GM13977 (cell line): ENCODE results near the gene BRINP2.
A peak's percentile ranks its signal among the peaks of the same experiment; 100 is the strongest.

Experiments used
- DNase-seq: peaks from one replicate; pipeline ENCODE4 v3.0.0; 2012; ENCODE audit warnings: low spot score
- in situ Hi-C: fragments of 300-500 bp; cut with MboI; formaldehyde crosslinking; loops from one replicate; pipeline ENCODE4 v1.12.0; 2022; ENCODE audit warnings: low sequenced_read_pairs, low pct_unique_long_range_greater_than_20kb, mixed read lengths, inconsistent platforms; ENCODE audit not compliant: unreplicated experiment
- TF ChIP-seq, protein P1 (sequence below): IDR thresholded peaks from 2 replicates; pipeline ENCODE4 v1.5.1; 2012; ENCODE audit warnings: mild to moderate bottlenecking, control low read depth; ENCODE audit not compliant: insufficient read depth; ENCODE audit errors: extremely low read depth, missing control alignments

BRINP2 gene

DNA sequence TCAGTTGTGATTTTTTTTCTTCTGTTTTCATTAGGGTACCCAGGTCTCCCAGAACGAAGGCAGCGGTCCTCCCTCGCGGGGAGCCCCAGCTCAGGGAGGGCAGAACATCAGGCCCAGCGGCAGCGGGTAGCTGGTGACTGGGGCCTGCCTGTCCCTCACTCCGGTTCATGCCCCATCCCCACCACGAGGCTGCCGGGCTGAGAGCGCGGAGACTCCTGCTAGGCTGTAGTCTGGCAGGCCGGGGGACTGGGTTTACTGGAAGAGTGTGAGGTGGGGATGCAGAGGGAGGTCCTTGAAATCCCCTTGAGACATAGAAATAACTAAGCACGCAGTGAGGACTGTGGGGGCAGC is 10.5 kb downstream of the BRINP2 start:
- in situ Hi-C loops: no loop called here
- no peak for DNase-seq
- TF ChIP-seq, protein P1, sequence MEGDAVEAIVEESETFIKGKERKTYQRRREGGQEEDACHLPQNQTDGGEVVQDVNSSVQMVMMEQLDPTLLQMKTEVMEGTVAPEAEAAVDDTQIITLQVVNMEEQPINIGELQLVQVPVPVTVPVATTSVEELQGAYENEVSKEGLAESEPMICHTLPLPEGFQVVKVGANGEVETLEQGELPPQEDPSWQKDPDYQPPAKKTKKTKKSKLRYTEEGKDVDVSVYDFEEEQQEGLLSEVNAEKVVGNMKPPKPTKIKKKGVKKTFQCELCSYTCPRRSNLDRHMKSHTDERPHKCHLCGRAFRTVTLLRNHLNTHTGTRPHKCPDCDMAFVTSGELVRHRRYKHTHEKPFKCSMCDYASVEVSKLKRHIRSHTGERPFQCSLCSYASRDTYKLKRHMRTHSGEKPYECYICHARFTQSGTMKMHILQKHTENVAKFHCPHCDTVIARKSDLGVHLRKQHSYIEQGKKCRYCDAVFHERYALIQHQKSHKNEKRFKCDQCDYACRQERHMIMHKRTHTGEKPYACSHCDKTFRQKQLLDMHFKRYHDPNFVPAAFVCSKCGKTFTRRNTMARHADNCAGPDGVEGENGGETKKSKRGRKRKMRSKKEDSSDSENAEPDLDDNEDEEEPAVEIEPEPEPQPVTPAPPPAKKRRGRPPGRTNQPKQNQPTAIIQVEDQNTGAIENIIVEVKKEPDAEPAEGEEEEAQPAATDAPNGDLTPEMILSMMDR: no peak

DNA sequence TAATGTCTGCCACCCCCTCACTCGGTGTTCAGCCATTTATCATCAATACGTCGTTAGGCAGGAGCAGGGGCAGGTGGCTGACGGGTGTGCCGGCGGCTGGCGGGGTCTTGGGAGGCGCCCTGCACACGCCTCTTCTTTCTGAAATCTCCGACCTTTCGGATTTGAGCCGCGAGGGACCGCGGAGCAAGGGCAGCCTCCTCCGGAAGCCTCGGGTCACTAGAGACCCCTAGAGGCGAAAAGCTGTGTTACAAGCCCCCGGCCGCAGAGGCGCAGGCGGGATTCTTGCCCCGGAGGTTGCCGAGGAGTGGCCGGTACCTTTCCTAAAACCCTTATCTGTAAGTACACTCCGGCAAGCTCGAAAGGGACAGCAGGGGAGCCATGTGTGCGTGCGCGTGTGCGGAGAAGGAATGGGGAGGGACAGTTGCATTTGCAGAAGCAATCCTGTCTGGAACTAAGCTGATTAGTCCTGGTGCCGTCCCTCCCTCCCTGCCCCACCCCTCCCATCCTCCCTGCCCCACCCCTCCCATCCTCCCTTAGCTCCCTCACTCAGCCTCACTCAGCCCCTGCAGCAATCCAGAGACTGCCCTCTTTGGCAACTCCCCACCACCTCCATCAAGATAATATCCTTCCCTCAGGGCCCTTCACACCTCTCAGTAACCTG is 11.0 kb downstream of the BRINP2 start:
- DNase-seq: peak; percentile 76
- TF ChIP-seq, protein P1: peak; percentile 88
- in situ Hi-C loops: no loop called here

DNA sequence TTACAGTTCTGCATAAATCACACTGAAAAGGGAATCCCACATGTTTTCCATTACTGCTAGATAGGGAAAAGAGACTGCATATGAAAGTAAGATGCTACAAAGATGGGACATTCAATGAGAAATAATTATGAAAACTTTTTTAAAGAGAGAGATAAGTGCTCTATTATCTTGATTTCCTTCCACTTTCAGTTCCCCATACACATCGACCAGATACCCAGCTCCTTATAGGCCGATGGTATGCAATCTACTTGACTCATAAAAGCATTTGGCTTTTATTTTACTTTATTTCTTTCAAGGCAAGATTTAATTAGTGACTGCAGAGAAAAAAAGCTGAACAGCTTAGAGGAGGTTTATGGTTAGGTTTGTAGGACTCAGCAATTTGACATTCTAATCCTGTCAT is 13.1 kb downstream of the BRINP2 start:
- in situ Hi-C loops: no loop called here
- DNase-seq: no peak
- TF ChIP-seq, protein P1: no peak

DNA sequence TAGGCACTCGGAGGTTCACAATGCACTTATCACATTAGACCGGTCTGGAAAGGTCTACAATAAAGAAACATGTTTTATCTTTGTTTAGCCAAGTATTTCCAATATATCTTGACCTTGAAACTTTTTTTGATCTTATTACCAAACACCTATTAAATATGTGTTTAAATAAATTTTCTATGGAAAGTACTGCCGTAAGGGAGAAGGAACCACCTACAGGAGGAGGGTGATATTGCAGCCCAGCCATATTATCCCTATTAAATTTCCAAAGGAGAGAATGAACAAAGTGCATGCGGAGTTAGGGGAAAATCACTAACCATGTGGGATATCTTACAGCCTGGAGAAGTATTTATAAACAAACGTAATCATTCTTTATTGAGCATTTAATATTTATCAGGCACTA is 14.5 kb downstream of the BRINP2 start:
- DNase-seq: no peak
- TF ChIP-seq, protein P1: no peak
- in situ Hi-C loops: no loop called here

DNA sequence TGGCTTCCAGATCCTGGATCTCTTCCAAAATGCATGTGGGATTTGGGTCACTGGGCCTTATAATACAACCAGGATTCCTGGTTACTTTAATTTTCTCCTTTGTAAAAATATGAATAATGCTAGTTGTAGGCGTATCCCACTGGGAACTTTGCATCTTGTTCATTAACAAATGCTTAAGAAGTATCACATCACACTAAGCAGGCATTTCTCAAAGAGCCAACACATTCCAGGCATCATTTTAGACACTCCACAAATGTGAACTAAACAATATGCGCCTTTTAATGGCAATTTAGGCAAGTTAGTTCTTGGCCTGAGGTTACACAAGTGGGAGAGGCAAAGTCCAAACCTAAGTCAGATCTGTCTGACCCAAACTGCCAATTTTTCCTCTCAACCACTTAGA is 15.9 kb downstream of the BRINP2 start:
- no peak for DNase-seq
- TF ChIP-seq, protein P1: no peak
- in situ Hi-C loops: no loop called here

DNA sequence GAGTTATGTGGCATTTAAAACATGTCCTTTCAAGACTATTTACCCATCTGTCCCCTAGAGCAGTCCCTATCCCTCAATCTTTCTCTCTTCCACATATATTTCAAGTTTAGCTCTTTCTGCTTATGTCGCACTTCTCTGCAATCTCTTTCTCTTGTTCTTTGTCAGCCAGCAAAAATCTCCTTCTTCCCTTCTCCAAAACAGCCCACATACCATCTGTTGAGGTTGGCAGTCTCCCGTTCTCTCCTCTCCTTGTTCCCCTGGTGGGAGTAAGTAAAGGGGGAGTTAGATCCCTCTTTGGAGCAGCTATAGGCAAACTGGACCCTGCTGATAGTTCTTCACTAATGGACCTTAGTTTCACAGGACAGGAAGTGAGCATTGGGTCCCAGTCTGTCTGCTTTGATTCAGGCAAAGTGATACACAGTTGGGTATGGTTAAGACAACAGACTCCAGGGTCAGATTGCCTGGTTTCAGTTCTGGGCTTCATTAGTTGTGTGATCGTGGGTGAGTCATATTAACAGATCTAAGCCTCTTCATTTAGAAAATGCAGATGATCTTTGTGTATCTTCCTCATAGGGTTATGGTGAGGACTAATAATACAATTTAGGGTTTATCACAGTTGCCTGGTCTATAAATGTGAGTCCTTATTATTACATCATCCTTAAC is 19.7 kb downstream of the BRINP2 start:
- in situ Hi-C loops: no loop called here
- TF ChIP-seq, protein P1: no peak
- DNase-seq: no peak
